GM13976 (cell line): ENCODE results near the gene APBA2.

Source experiments
- DNase-seq: peaks from one replicate; pipeline ENCODE4 v3.0.0; 2012; ENCODE audit warnings: low spot score
- in situ Hi-C: fragments of 300-500 bp; cut with MboI; formaldehyde crosslinking; loops from one replicate; pipeline ENCODE4 v1.12.0; 2022; ENCODE audit warnings: low sequenced_read_pairs, mixed read lengths, inconsistent platforms; ENCODE audit not compliant: unreplicated experiment
- TF ChIP-seq, protein P1 (sequence below): IDR thresholded peaks from 2 replicates; pipeline ENCODE4 v1.5.1; 2012; ENCODE audit warnings: borderline replicate concordance, mild to moderate bottlenecking; ENCODE audit not compliant: insufficient read depth; ENCODE audit errors: extremely low read depth, missing control alignments, control extremely low read depth

Gene APBA2

GRCh38 chr15:28904003-28904402, 18.2 kb downstream of the APBA2 start:
- TF ChIP-seq, protein P1, sequence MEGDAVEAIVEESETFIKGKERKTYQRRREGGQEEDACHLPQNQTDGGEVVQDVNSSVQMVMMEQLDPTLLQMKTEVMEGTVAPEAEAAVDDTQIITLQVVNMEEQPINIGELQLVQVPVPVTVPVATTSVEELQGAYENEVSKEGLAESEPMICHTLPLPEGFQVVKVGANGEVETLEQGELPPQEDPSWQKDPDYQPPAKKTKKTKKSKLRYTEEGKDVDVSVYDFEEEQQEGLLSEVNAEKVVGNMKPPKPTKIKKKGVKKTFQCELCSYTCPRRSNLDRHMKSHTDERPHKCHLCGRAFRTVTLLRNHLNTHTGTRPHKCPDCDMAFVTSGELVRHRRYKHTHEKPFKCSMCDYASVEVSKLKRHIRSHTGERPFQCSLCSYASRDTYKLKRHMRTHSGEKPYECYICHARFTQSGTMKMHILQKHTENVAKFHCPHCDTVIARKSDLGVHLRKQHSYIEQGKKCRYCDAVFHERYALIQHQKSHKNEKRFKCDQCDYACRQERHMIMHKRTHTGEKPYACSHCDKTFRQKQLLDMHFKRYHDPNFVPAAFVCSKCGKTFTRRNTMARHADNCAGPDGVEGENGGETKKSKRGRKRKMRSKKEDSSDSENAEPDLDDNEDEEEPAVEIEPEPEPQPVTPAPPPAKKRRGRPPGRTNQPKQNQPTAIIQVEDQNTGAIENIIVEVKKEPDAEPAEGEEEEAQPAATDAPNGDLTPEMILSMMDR = no peak
- no peak for DNase-seq
- in situ Hi-C loops = no loop called here

GRCh38 chr15:28904541-28905315, 19.0 kb downstream of the APBA2 start:
- TF ChIP-seq, protein P1 = no peak
- no peak for DNase-seq
- in situ Hi-C loops = no loop called here

DNA sequence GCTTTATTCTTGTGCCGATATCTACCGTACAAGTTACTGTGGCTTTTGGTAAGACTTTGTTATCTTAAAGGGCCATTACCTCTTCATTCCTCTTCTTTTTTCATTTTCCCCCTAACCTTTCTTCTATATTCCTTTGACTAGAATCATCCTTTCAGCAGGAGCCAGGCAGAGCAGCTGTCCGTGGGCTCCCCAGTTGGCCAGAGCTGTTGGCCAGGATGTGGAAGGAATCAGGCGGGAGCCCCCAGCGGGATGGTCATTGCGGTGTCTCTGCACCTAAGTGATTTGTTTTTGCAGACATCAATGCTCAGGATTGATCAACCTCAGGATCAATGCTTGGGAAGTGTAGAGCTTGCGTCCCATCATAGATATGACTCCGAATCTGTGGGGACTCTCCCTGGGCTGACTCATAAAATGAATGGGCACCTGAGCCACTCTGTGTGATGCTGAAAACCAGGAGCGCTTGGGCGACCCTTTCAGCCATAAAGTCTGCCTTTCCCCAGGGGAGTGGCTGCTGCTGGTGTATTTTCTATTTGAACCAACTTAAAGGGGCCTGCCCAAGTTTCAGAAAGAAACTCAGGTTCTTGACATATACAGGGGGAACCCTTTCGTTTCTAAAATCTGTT, 21.7 kb downstream of the APBA2 start:
- in situ Hi-C loops = no loop called here
- TF ChIP-seq, protein P1 = no peak
- DNase-seq = no peak

GRCh38 chr15:28909958-28910500, 24.3 kb downstream of the APBA2 start:
- DNase-seq = no peak
- TF ChIP-seq, protein P1 = no peak
- in situ Hi-C loops = no loop called here

- in situ Hi-C loops = no loop called here
- DNase-seq = no peak
- TF ChIP-seq, protein P1 = no peak
Observed at GRCh38 chr15:28911310-28911931, 25.6 kb downstream of the APBA2 start.

DNA sequence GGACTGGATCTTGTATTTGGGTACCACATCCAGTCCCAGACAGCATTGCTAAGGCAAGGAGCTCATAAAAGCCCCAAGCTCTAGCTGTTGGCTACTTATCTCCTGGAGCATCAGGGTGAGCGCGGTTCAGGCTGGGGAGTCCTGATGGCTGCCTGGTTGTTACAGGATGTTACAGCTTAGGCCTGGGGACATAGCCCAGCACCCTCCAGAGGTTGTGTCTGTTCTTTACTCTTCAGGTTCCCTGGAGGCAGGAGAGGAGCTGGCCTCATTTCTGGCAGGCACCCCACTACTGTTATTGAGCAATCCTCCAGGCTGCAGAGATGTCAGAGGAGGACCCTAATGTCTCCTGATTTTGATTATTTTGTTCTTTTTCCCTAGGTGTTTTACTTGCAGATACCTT, 26.6 kb downstream of the APBA2 start:
- in situ Hi-C loops = no loop called here
- TF ChIP-seq, protein P1 = no peak
- DNase-seq = no peak
